G401.6 (cell line): ENCODE data around the gene MYL7.

ENCODE experiments used
- FAIRE-seq: peaks from 2 replicates; lab custom pipeline; 2012; peaks lifted over from hg19 to GRCh38; lab: Jason Lieb, UNC

Gene MYL7

GRCh38 chr7:44150466-44150832 is 9.3 kb upstream of the MYL7 start:
- FAIRE-seq = no peak

- FAIRE-seq = no peak
These were observed 8.7 kb upstream of the MYL7 start for GRCh38 chr7:44149571-44150465.

GRCh38 chr7:44148961-44149536 is 7.9 kb upstream of the MYL7 start:
- no peak for FAIRE-seq

- no peak for FAIRE-seq
These were observed 7.0 kb upstream of the MYL7 start for GRCh38 chr7:44148166-44148565.

- FAIRE-seq = no peak
These were observed 6.2 kb upstream of the MYL7 start for GRCh38 chr7:44147026-44147991.

GRCh38 chr7:44145969-44146911 is 5.1 kb upstream of the MYL7 start:
- no peak for FAIRE-seq

GRCh38 chr7:44145479-44145968 is 4.4 kb upstream of the MYL7 start:
- FAIRE-seq = no peak

GRCh38 chr7:44144968-44145478 is 3.9 kb upstream of the MYL7 start:
- no peak for FAIRE-seq

GRCh38 chr7:44144426-44144967 is 3.4 kb upstream of the MYL7 start:
- FAIRE-seq = no peak

GRCh38 chr7:44143646-44144250 is 2.6 kb upstream of the MYL7 start:
- no peak for FAIRE-seq

GRCh38 chr7:44142028-44142427 is 896 bp upstream of the MYL7 start:
- FAIRE-seq = no peak

GRCh38 chr7:44140341-44140740 is 791 bp downstream of the MYL7 start:
- FAIRE-seq = no peak

GRCh38 chr7:44139311-44140010 is 1.7 kb downstream of the MYL7 start:
- FAIRE-seq = no peak

GRCh38 chr7:44138698-44139097 is 2.4 kb downstream of the MYL7 start:
- FAIRE-seq = no peak

- no peak for FAIRE-seq
These were observed 4.4 kb downstream of the MYL7 start for GRCh38 chr7:44136731-44137130.

- FAIRE-seq = no peak
These were observed 6.0 kb downstream of the MYL7 start for GRCh38 chr7:44134943-44135628.

GRCh38 chr7:44133295-44133694 is 7.8 kb downstream of the MYL7 start:
- FAIRE-seq = no peak

- FAIRE-seq = no peak
These were observed 9.1 kb downstream of the MYL7 start for GRCh38 chr7:44132039-44132438.
